GM13977 (cell line): ENCODE results near the gene RIC1.

Source experiments
- DNase-seq: peaks from one replicate; pipeline ENCODE4 v3.0.0; 2012; ENCODE audit warnings: low spot score
- CTCF ChIP-seq: IDR thresholded peaks from 2 replicates; pipeline ENCODE4 v1.5.1; 2012; ENCODE audit warnings: mild to moderate bottlenecking, control low read depth; ENCODE audit not compliant: insufficient read depth; ENCODE audit errors: extremely low read depth, missing control alignments
- in situ Hi-C: fragments of 300-500 bp; cut with MboI; formaldehyde crosslinking; loops from one replicate; pipeline ENCODE4 v1.12.0; 2022; ENCODE audit warnings: low sequenced_read_pairs, low pct_unique_long_range_greater_than_20kb, mixed read lengths, inconsistent platforms; ENCODE audit not compliant: unreplicated experiment

Gene RIC1

GRCh38 chr9:5818424-5819142, 189.7 kb downstream of the RIC1 start:
- in situ Hi-C loops = no loop called here
- TF ChIP-seq CTCF = no peak
- no peak for DNase-seq

GRCh38 chr9:5819174-5819573, 190.3 kb downstream of the RIC1 start:
- TF ChIP-seq CTCF = no peak
- in situ Hi-C loops = no loop called here
- no peak for DNase-seq

- DNase-seq = peak; percentile 23
- in situ Hi-C loops = no loop called here
- no peak for TF ChIP-seq CTCF
These were observed 191.5 kb downstream of the RIC1 start for GRCh38 chr9:5820425-5820824.

GRCh38 chr9:5825223-5825622, 196.3 kb downstream of the RIC1 start:
- DNase-seq = no peak
- in situ Hi-C loops = no loop called here
- TF ChIP-seq CTCF = no peak
